D341Med (cell line): Measurements from ENCODE around the gene IFITM1.
"Not testable (repeated sequence)": the region's sequence is repeated elsewhere in the genome, so short reads cannot be mapped to it uniquely, and the experiment has no call there.

ENCODE experiments used
- DNase-seq: peaks from one replicate; pipeline ENCODE4 v3.0.0; 2012; ENCODE audit warnings: low spot score

IFITM1 gene

GRCh38 chr11:293852-294661, 19.8 kb upstream of the IFITM1 start:
- DNase-seq: peak; percentile 24

- peak; percentile 14 for DNase-seq
Observed at GRCh38 chr11:294780-295179, 19.1 kb upstream of the IFITM1 start.

- DNase-seq: no peak
Observed at GRCh38 chr11:295351-296170, 18.3 kb upstream of the IFITM1 start.

- DNase-seq: no peak
Observed at GRCh38 chr11:296171-297050, 17.4 kb upstream of the IFITM1 start.

- DNase-seq: no peak
Observed at GRCh38 chr11:297051-297585, 16.7 kb upstream of the IFITM1 start.

- no peak for DNase-seq
Observed at GRCh38 chr11:297586-298405, 16.0 kb upstream of the IFITM1 start.

- DNase-seq: no peak
Observed at GRCh38 chr11:298406-299065, 15.3 kb upstream of the IFITM1 start.

- no peak for DNase-seq
Observed at GRCh38 chr11:299081-299891, 14.6 kb upstream of the IFITM1 start, which contains the start of gene IFITM5. Gene IFITM5 (minus strand): TSS chr11:299526. CDS start chr11:299490, 36 bp downstream.

GRCh38 chr11:299951-300735, 13.7 kb upstream of the IFITM1 start:
- DNase-seq: no peak

- DNase-seq: no peak
Observed at GRCh38 chr11:303363-303762, 10.5 kb upstream of the IFITM1 start.

- no peak for DNase-seq
Observed at GRCh38 chr11:304061-304506, 9.8 kb upstream of the IFITM1 start.

GRCh38 chr11:304915-305843, 8.7 kb upstream of the IFITM1 start:
- peak; percentile 68 for DNase-seq

GRCh38 chr11:305844-306211, 8.0 kb upstream of the IFITM1 start:
- DNase-seq: no peak

- no peak for DNase-seq
Observed at GRCh38 chr11:306645-307371, 7.0 kb upstream of the IFITM1 start.

- DNase-seq: not testable (repeated sequence)
Observed at GRCh38 chr11:307766-308708, 5.8 kb upstream of the IFITM1 start, which contains the start of gene IFITM2. Gene IFITM2 (plus strand): TSS chr11:307816. CDS start chr11:308193, 377 bp downstream.
